T-helper 1 cell treated with Interleukin-12 subunit alpha and Interleukin-12 subunit beta and Interleukin-4 antibody, amounts not matched to agents 30 ng/mL and 1 ng/mL, for 36 hours (primary cell): ENCODE results near the gene MCOLN1. TPM values are rescaled to one million over a fixed set of nuclear protein-coding genes. Genes with fewer than 3 reads are reported as not detected.

ENCODE experiments used
- intact Hi-C: fragments of 100-400 bp; cut with micrococcal nuclease; formaldehyde crosslinking; loops from one replicate; pipeline ENCODE4 v1.15.1; 2024
- total RNA-seq: library from RNA; stranded (reverse); gene quantifications from 2 replicates; pipeline ENCODE4 v1.2.3, GENCODE V29; 2022

The MCOLN1 gene
- total RNA-seq, 1 donor from 2014 or later = 15.8 TPM

GRCh38 chr19:7539827-7540425, 17.5 kb downstream of the MCOLN1 start:
- intact Hi-C loops = loop anchor here (10.0 kb wide), 2 partner anchors 1565 to 1635 kb away; partner anchors contain the start of genes NDUFA11, RANBP3 and VMAC

- intact Hi-C loops = no loop called here
Measured at GRCh38 chr19:7540761-7541474, 18.5 kb downstream of the MCOLN1 start.

GRCh38 chr19:7541475-7541824, 19.0 kb downstream of the MCOLN1 start:
- intact Hi-C loops = no loop called here

- intact Hi-C loops = no loop called here
Measured at GRCh38 chr19:7541828-7542443, 19.5 kb downstream of the MCOLN1 start.

GRCh38 chr19:7542556-7543348, 20.3 kb downstream of the MCOLN1 start:
- intact Hi-C loops = no loop called here

- intact Hi-C loops = no loop called here
Measured at GRCh38 chr19:7544626-7545025, 22.2 kb downstream of the MCOLN1 start.

- intact Hi-C loops = no loop called here
Measured at GRCh38 chr19:7545300-7545699, 22.9 kb downstream of the MCOLN1 start.

GRCh38 chr19:7545904-7546303, 23.5 kb downstream of the MCOLN1 start:
- intact Hi-C loops = no loop called here

- intact Hi-C loops = no loop called here
Measured at GRCh38 chr19:7547159-7547558, 24.7 kb downstream of the MCOLN1 start.

GRCh38 chr19:7549429-7550148, 27.2 kb downstream of the MCOLN1 start:
- intact Hi-C loops = no loop called here

GRCh38 chr19:7550169-7550770, 27.8 kb downstream of the MCOLN1 start:
- intact Hi-C loops = no loop called here

GRCh38 chr19:7550987-7551761, 28.8 kb downstream of the MCOLN1 start:
- intact Hi-C loops = loop anchor here (1.0 kb wide), 1 partner anchor 16 kb away; the partner anchor contains the start of gene PNPLA6

- intact Hi-C loops = no loop called here
Measured at GRCh38 chr19:7552781-7553180, 30.4 kb downstream of the MCOLN1 start.

GRCh38 chr19:7554565-7554964, 32.1 kb downstream of the MCOLN1 start:
- intact Hi-C loops = no loop called here

GRCh38 chr19:7554990-7555864, 32.8 kb downstream of the MCOLN1 start:
- intact Hi-C loops = no loop called here

GRCh38 chr19:7556696-7557315, 34.4 kb downstream of the MCOLN1 start:
- intact Hi-C loops = no loop called here

- intact Hi-C loops = no loop called here
Measured at GRCh38 chr19:7558667-7559066, 36.2 kb downstream of the MCOLN1 start.

- intact Hi-C loops = no loop called here
Measured at GRCh38 chr19:7559102-7559501, 36.7 kb downstream of the MCOLN1 start.
